ENCODE measurements around the gene DNAJC6. TPM values are rescaled to one million over a fixed set of nuclear protein-coding genes. Genes with fewer than 3 reads are reported as not detected.
A peak's percentile ranks its signal among the peaks of the same experiment; 100 is the strongest.
"Not testable (repeated sequence)": the region's sequence is repeated elsewhere in the genome, so short reads cannot be mapped to it uniquely, and the experiment has no call there.

DNAJC6 gene
- total RNA-seq, 1 donor from 2014 or later, result 120 TPM

- DNase-seq (ENCODE audit: low spot score in 2 of 2); FAIRE-seq: not testable (repeated sequence)
Observed at GRCh38 chr1:65291818-65292217, 17.5 kb upstream of the DNAJC6 start.

DNA sequence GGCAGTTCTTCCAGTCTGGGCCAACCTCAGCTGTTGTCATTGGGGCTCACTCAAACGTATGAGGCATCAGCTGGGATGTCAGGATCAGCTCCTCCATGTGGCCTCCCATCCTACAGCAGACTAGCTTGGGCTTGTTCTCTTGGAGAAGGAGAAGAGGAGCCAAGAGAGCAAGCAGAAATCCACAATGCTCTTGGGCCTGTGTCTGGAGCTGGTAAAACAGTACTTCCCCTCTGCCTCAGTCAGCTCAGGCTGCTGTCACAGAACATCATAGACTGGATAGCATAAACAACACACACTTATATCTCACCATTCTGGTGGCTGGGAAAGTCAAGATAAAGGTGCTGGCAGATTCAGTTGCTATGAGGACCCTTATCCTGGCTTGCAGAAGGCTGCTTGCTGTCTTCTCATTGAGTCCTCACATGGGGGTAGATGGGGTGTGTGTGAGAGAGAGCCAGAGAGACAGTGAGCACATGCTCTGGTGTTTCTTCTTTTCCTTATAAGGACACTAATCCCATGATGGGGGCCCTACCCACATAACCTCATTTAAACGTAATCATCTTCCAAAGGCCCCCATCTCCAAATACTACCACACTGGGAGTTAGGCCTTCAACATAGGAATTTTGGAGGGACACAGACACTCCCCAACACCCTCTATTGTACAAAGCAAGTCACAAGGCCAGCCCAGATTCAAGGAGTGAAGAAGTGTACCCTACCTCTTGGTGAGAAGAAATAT is 16.3 kb upstream of the DNAJC6 start:
- DNase-seq (ENCODE audit: low spot score in 2 of 2) (no peak), FAIRE-seq (no peak)

GRCh38 chr1:65297706-65298105 is 11.6 kb upstream of the DNAJC6 start:
- FAIRE-seq (no peak), DNase-seq (ENCODE audit: low spot score in 2 of 2) (no peak)

- no peak for DNase-seq (ENCODE audit: low spot score in 2 of 2)
- FAIRE-seq, result no peak
Observed at GRCh38 chr1:65299328-65299727, 10.0 kb upstream of the DNAJC6 start.

DNA sequence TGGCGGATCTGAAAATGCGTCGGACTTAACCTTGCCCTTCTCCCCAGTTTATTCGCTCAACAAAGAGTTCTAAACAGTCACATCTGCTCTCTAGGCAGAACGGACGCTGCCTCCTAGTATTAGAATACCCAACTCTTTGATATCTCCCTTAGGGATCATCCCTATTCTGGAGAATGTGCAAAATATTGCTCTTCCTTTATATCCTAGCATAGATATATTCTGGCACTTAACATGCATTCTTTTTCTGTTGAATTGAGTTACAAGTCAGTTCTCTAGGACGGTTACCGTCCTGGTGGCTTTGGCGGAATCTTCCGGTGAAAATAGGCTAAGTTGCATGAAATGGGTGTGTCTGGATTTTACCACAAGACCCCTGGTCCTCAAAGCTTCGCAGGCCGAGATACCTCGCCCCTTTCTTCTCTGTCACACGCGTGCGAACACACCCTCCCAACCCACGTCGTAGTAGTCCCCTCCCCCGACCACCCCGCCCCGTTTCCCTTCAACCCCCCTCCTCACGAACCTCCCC is 501 bp upstream of the DNAJC6 start:
- DNase-seq (ENCODE audit: low spot score in 2 of 2), result no peak
- FAIRE-seq, result no peak

GRCh38 chr1:65310078-65310587 is 790 bp downstream of the DNAJC6 start:
- DNase-seq (ENCODE audit: low spot score in 2 of 2) (peak; percentile 33 to 57), FAIRE-seq (no peak)

- DNase-seq (ENCODE audit: low spot score in 2 of 2), result no peak
- no peak for FAIRE-seq
Observed at GRCh38 chr1:65311760-65312159, 2.4 kb downstream of the DNAJC6 start.

DNA sequence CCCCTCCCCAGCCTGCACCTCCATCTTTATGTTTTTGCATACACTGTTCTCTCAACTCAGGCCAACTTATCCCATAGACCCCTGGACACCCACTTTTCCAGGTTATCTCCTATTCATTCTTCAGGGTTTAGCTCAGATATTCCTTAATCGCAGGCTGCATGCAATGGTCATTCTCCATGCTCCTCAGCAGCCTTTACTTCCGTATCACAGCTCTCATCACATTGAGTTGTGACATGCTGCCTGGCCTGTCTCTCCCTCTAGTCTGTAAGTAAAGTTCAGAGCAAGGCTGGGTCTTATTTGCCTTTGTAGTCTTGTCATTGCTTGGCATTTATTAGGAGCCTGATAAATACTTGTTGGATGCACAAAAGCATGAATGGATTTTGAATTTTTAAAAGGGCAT is 6.9 kb downstream of the DNAJC6 start:
- DNase-seq (ENCODE audit: low spot score in 2 of 2) (no peak), FAIRE-seq (no peak)

DNA sequence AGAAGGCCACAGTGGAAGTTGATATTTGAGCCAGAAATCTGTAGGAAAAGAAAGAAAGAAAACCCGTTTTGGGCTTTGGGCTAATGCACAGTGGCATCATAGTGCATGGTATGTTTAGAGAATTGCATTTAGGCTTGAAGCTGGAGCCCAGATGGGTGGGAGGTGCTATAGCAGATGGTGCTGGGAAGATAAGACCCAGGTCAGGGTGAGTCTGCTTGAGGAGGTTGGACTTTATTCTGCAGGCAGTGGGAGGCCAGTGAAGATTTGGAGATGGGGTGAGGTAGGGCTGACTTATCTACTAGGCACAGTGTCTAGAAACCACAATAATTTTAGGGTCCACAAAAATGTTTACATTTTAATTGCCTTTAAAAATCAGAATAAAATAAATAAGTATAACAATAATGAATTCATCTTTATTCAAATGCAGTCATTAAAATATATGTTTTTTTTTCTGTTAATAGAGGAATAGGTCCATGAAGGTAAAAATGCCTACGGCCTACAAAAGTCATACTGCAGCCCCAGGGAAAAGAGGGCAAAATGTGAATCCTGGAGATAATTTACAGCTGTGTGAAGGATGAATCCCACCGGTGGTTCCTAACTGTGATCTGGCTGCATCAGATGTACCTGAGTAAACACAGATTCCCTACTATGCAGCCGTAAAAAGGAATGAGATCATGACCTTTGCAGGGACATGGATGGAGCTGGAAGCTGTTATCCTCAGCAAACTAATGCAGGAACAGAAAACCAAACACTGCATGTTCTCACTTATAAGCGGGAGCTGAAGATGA is 8.7 kb downstream of the DNAJC6 start:
- no peak for FAIRE-seq
- DNase-seq (ENCODE audit: low spot score in 2 of 2), result no peak

- DNase-seq (ENCODE audit: low spot score in 2 of 2) (no peak), FAIRE-seq (no peak)
Observed at GRCh38 chr1:65319141-65319540, 9.8 kb downstream of the DNAJC6 start.

DNA sequence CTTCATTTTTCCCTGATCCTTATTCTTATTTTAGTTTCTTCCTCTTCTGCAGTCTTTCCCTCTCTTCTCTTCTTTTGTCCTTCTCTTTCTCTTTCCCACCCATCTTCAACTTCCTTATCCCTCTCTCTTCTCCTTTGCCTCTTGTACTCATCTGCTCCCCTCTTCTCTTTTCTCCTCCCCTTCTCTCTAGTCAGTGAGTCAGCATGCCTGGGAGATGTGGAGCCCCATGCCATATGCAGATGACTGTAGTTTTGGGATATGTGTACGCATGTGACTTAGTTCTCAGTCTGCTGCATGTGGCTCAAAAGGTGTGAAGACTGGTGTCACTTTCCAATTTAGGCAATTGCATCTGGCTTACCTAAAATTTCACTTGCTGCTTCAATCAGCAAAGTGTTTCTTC is 10.4 kb downstream of the DNAJC6 start:
- no peak for DNase-seq (ENCODE audit: low spot score in 2 of 2)
- no peak for FAIRE-seq

- no peak for FAIRE-seq
- DNase-seq (ENCODE audit: low spot score in 2 of 2), result no peak
Observed at GRCh38 chr1:65321879-65322278, 12.5 kb downstream of the DNAJC6 start.

DNA sequence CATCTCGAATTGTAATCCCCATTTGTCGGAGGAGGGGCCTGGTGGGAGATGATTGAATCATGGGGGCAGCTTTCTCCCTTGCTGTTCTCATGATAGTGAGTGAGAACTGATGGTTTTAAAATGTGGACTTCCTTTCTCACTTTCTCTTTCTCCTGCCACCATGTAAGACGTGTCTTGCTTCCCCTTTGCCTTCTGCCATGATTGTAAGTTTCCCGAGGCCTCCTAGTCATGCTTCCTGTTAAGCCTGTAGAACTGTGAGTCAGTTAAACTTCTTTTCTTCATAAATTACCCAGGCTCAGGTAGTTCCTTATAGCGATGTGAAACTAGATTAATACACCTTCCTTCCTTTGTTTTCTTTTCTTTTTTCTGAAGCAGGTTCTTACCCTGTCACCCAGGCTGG is 13.9 kb downstream of the DNAJC6 start:
- FAIRE-seq (no peak), DNase-seq (ENCODE audit: low spot score in 2 of 2) (no peak)

- FAIRE-seq, result no peak
Observed at GRCh38 chr1:65330021-65330420, 20.7 kb downstream of the DNAJC6 start.

GRCh38 chr1:65330822-65331221 is 21.5 kb downstream of the DNAJC6 start:
- DNase-seq (ENCODE audit: low spot score in 2 of 2) (no peak), FAIRE-seq (no peak)

More at GRCh38 chr1:65330021-65330420, 20.7 kb downstream of the DNAJC6 start:
- DNase-seq (ENCODE audit: low spot score in 2 of 2), result no peak

GRCh38 chr1:65332821-65333220 is 23.5 kb downstream of the DNAJC6 start:
- FAIRE-seq, result peak; percentile 90
- peak in 1 of 2 donors; percentile 15 for DNase-seq (ENCODE audit: low spot score in 2 of 2)

GRCh38 chr1:65334081-65334480 is 24.7 kb downstream of the DNAJC6 start:
- DNase-seq (ENCODE audit: low spot score in 2 of 2) (no peak), FAIRE-seq (no peak)

GRCh38 chr1:65339866-65340468 is 30.6 kb downstream of the DNAJC6 start:
- FAIRE-seq (no peak), DNase-seq (ENCODE audit: low spot score in 2 of 2) (no peak)

GRCh38 chr1:65341381-65341780 is 32.0 kb downstream of the DNAJC6 start:
- no peak for DNase-seq (ENCODE audit: low spot score in 2 of 2)
- FAIRE-seq, result no peak

DNA sequence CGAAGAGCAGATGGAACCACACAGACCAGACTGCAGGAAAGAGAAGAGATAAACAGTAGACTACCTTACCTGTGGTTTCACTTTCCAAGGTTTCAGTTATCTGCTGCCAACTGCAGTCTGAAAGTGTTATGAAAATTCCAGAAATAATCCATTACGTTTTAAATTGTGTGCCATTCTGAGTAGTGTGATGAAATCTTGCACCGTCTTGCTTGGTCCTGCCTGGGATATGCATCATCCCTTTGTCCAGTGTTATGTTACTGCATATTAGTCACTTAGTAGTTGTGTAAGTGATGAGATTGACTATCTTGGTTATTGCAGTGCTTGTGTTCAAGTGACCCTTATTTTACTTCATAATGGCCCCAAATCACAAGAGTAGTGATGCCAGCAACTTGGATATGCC is 33.9 kb downstream of the DNAJC6 start:
- no peak for DNase-seq (ENCODE audit: low spot score in 2 of 2)
- FAIRE-seq, result no peak

All from frontal cortex (tissue), 4 donors.